HepG2 (cell line): ENCODE results near the gene MLH1. TPM values are rescaled to one million over a fixed set of nuclear protein-coding genes. Genes with fewer than 3 reads are reported as not detected.

Experiments used
- ADNP ChIP-seq: sonication (generic); formaldehyde crosslinking; IDR thresholded peaks from 2 replicates; pipeline ENCODE4 v1.4.0; 2020; ENCODE audit warnings: missing genetic modification reagents
- AFF4 ChIP-seq: sonication (generic); formaldehyde crosslinking; IDR thresholded peaks from 2 replicates; pipeline ENCODE4 v1.4.0; 2020; ENCODE audit warnings: missing genetic modification reagents
- ASH2L ChIP-seq: fragments of 300-600, 200-600 bp; sonication (generic); IDR thresholded peaks from 2 replicates; pipeline ENCODE4 v1.7.0; 2017; ENCODE audit warnings: low read depth, mild to moderate bottlenecking, moderate library complexity, mixed read lengths, low read length; ENCODE audit not compliant: insufficient read length
- CEBPG ChIP-seq: IDR thresholded peaks from 2 replicates; pipeline ENCODE4 v1.6.1; 2016
- CHD2 ChIP-seq: IDR thresholded peaks from 2 replicates; pipeline ENCODE4 v1.6.1; 2011; ENCODE audit warnings: low read depth, low read length, improper control_type of control experiment
- DBP ChIP-seq: sonication (generic); formaldehyde crosslinking; IDR thresholded peaks from 2 replicates; pipeline ENCODE4 v1.4.0; 2020; ENCODE audit warnings: missing genetic modification reagents; ENCODE audit errors: not compliant biosample characterization
- GZF1 ChIP-seq: sonication (generic); formaldehyde crosslinking; IDR thresholded peaks from 2 replicates; pipeline ENCODE4 v1.5.1; 2020; ENCODE audit warnings: mild to moderate bottlenecking, missing genetic modification reagents
- HCFC1 ChIP-seq: fragments of 150-350 bp; IDR thresholded peaks from 2 replicates; pipeline ENCODE4 v1.6.1; 2014; ENCODE audit warnings: low read depth, low read length
- HNRNPH1 ChIP-seq: fragments of 200-400 bp; formaldehyde crosslinking; optimal IDR thresholded peaks from 2 replicates; pipeline ENCODE3; 2017; ENCODE audit warnings: mild to moderate bottlenecking, low read depth, low read length
- HOXD1 ChIP-seq: sonication (generic); formaldehyde crosslinking; IDR thresholded peaks from 2 replicates; pipeline ENCODE4 v1.5.0; 2020; ENCODE audit warnings: missing genetic modification reagents
- KDM5A ChIP-seq: fragments of 200-600 bp; sonication (generic); IDR thresholded peaks from 2 replicates; pipeline ENCODE4 v1.7.0; 2018; ENCODE audit warnings: antibody characterized with exemption, mild to moderate bottlenecking, low read length, borderline replicate concordance
- PCBP1 ChIP-seq: fragments of 200-400 bp; formaldehyde crosslinking; IDR thresholded peaks from 2 replicates; pipeline ENCODE4 v1.6.1; 2017; ENCODE audit warnings: mild to moderate bottlenecking, low read depth, low read length, borderline replicate concordance
- RFX1 ChIP-seq: fragments of 450-650 bp; IDR thresholded peaks from 2 replicates; pipeline ENCODE4 v1.6.1; 2017
- SMARCC2 ChIP-seq: fragments of 450-650 bp; IDR thresholded peaks from 2 replicates; pipeline ENCODE4 v1.6.1; 2017; ENCODE audit warnings: antibody characterized with exemption, mild to moderate bottlenecking
- ZC3H13 ChIP-seq: sonication (generic); formaldehyde crosslinking; IDR thresholded peaks from 2 replicates; pipeline ENCODE4 v1.8.1; 2023; ENCODE audit warnings: mild to moderate bottlenecking, missing genetic modification reagents, moderate library complexity
- ZNF24 ChIP-seq: fragments of 450-650 bp; IDR thresholded peaks from 2 replicates; pipeline ENCODE4 v1.6.1; 2017; ENCODE audit warnings: antibody characterized with exemption, mild to moderate bottlenecking
- ZNF512B ChIP-seq: sonication (generic); formaldehyde crosslinking; IDR thresholded peaks from 2 replicates; pipeline ENCODE4 v1.5.1; 2020; ENCODE audit warnings: missing genetic modification reagents, mild to moderate bottlenecking, borderline replicate concordance
- ZNF546 ChIP-seq: sonication (generic); formaldehyde crosslinking; conservative IDR thresholded peaks from 2 replicates; pipeline ENCODE4 v1.8.1; 2023; ENCODE audit warnings: mild to moderate bottlenecking, missing genetic modification reagents
- ZNF567 ChIP-seq: sonication (generic); formaldehyde crosslinking; IDR thresholded peaks from 2 replicates; pipeline ENCODE4 v1.8.1; 2023; ENCODE audit warnings: mild to moderate bottlenecking, missing genetic modification reagents, borderline replicate concordance
- ZNF597 ChIP-seq: sonication (generic); formaldehyde crosslinking; IDR thresholded peaks from 2 replicates; pipeline ENCODE4 v1.5.0; 2020; ENCODE audit warnings: missing genetic modification reagents
- ZNF672 ChIP-seq: sonication (generic); formaldehyde crosslinking; IDR thresholded peaks from 2 replicates; pipeline ENCODE4 v1.8.1; 2022; ENCODE audit warnings: missing genetic modification reagents
- ZSCAN31 ChIP-seq: sonication (generic); formaldehyde crosslinking; IDR thresholded peaks from 2 replicates; pipeline ENCODE4 v1.5.0; 2020; ENCODE audit warnings: low read depth, mild to moderate bottlenecking, missing genetic modification reagents
- polyA plus RNA-seq, 8 experiments: library from polyadenylated mRNA; depleted of rRNA in 3 of 8; stranded (reverse) in 7 of 8; unstranded in 1 of 8; fragments of >200 nt; fragmentation: Illumina TruSeq in 4 of 8; extraction: Trizol in 4 of 8; gene quantifications; 2 replicates each; pipeline versions ENCODE4 v1.2.1 to v1.2.3, GENCODE V29; 2011 to 2016; ENCODE audit warnings: low read depth in 4 of 8, missing spikeins in 1 of 8, mixed read lengths in 1 of 8; ENCODE audit not compliant: insufficient read depth in 1 of 8
- total RNA-seq, 5 experiments: library from RNA; depleted of rRNA; stranded (reverse); fragments of >200 nt; fragmentation: Illumina TruSeq; extraction: Trizol; gene quantifications; 2 replicates each; pipeline ENCODE4 v1.2.3, GENCODE V29; 2016; ENCODE audit warnings: low read depth in 1 of 5

MLH1 gene
- total and polyA plus RNA-seq, 2 of the 13 experiments (the other 11 are each of a cell fraction or from before 2014, with no cell fraction given): 29.5 to 70.8 TPM

- no peak for TF ChIP-seq ADNP
- peak; percentile 73 for TF ChIP-seq KDM5A
- peak; percentile 37; the same call in 1 of the 2 replicates for TF ChIP-seq CHD2
- no peak for TF ChIP-seq ZC3H13 (CRISPR knock-in tag)
- no peak for TF ChIP-seq AFF4 (CRISPR knock-in tag)
- TF ChIP-seq ASH2L: peak; percentile 92
- TF ChIP-seq HOXD1: no peak
- TF ChIP-seq HCFC1: peak; percentile 62; the same call in 1 of the 2 replicates
- 0 out of 2 replicates have a peak, but pooled peaks have one; percentile 59 for TF ChIP-seq ZNF567 (CRISPR knock-in tag)
- peak; percentile 84 for TF ChIP-seq CEBPG
- TF ChIP-seq DBP: no peak
- TF ChIP-seq ZNF512B (CRISPR knock-in tag): no peak
- no peak for TF ChIP-seq ZNF597 (CRISPR knock-in tag)
- no peak for TF ChIP-seq SMARCC2
- TF ChIP-seq RFX1: no peak
- no peak for TF ChIP-seq ZNF672 (CRISPR knock-in tag)
- TF ChIP-seq ZNF24: no peak
- no peak for TF ChIP-seq HNRNPH1
- TF ChIP-seq GZF1 (CRISPR knock-in tag): no peak
- TF ChIP-seq ZNF546 (CRISPR knock-in tag): no peak
- 0 out of 2 replicates have a peak, but pooled peaks have one; percentile 27 for TF ChIP-seq ZSCAN31 (CRISPR knock-in tag)
- no peak for TF ChIP-seq PCBP1
Measured at GRCh38 chr3:36993326-36994283, at the start of gene MLH1 (continued).
